Epithelial cell of proximal tubule (primary cell): ENCODE results near the gene KLKB1. TPM values are rescaled to one million over a fixed set of nuclear protein-coding genes. Genes with fewer than 3 reads are reported as not detected.

ENCODE experiments used
- DNase-seq: peaks from one replicate; pipeline ENCODE4 v3.0.0-alpha.2; 2011; ENCODE audit warnings: low read depth
- H3K4me3 ChIP-seq: 2 replicates; pipeline ENCODE4 v1.5.1; 2011; ENCODE audit warnings: low read depth, mild to moderate bottlenecking, low read length
- total RNA-seq: library from RNA; depleted of rRNA; stranded (reverse); fragments of >200 nt; gene quantifications from 2 replicates; pipeline ENCODE4 v1.2.3, GENCODE V29; 2015
- TF ChIP-seq, protein P1 (sequence below): conservative IDR thresholded peaks from 2 replicates; pipeline ENCODE4 v1.5.1; 2012; ENCODE audit warnings: low read depth, mild to moderate bottlenecking, low read length

The KLKB1 gene
- total RNA-seq, 1 donor from 2014 or later = not detected

DNA sequence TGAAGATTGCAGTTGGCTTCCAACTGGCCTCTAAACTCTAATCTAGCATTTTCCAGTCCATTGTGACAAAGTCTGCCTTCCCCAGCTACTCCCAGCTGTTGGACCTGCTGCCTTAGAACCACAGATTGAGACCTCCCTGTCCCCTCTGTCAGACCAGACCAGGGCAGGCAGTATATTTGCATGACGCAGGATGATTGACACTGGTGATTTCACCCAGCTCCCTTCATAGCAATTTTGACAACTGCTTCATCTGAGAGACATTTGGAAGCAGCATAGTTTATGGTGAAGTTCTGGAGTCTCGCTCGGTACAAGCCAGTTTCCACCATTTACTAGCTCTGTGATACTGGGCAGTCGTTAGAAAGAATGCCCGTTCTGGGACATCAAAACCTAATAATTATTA is 33.5 kb upstream of the KLKB1 start:
- no peak for DNase-seq
- H3K4me3 ChIP-seq = no peak overlapping the region
- TF ChIP-seq, protein P1, sequence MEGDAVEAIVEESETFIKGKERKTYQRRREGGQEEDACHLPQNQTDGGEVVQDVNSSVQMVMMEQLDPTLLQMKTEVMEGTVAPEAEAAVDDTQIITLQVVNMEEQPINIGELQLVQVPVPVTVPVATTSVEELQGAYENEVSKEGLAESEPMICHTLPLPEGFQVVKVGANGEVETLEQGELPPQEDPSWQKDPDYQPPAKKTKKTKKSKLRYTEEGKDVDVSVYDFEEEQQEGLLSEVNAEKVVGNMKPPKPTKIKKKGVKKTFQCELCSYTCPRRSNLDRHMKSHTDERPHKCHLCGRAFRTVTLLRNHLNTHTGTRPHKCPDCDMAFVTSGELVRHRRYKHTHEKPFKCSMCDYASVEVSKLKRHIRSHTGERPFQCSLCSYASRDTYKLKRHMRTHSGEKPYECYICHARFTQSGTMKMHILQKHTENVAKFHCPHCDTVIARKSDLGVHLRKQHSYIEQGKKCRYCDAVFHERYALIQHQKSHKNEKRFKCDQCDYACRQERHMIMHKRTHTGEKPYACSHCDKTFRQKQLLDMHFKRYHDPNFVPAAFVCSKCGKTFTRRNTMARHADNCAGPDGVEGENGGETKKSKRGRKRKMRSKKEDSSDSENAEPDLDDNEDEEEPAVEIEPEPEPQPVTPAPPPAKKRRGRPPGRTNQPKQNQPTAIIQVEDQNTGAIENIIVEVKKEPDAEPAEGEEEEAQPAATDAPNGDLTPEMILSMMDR = no peak

GRCh38 chr4:186196063-186196462 is 31.2 kb upstream of the KLKB1 start:
- TF ChIP-seq, protein P1 = no peak
- no peak overlapping the region for H3K4me3 ChIP-seq
- DNase-seq = no peak

DNA sequence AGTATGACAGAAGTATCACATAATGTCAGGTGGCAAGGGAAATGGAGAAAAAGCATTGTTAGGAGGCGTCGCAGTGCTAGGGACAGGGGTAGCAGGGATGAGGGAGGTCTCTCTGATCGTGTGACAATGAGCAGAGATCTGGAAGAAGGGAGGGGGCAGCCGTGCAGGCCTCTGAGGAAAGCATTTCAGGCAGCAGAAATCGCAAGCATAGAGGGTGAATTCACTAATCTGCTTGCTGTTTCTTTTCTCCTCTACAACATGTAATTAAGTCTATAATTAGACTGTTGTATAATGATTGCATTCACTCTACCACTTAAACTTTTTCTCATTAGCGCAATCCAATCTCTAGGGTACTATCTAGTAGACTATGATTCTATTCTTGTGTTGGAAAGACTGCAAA is 26.8 kb upstream of the KLKB1 start:
- no peak for DNase-seq
- no peak overlapping the region for H3K4me3 ChIP-seq
- TF ChIP-seq, protein P1 = no peak

DNA sequence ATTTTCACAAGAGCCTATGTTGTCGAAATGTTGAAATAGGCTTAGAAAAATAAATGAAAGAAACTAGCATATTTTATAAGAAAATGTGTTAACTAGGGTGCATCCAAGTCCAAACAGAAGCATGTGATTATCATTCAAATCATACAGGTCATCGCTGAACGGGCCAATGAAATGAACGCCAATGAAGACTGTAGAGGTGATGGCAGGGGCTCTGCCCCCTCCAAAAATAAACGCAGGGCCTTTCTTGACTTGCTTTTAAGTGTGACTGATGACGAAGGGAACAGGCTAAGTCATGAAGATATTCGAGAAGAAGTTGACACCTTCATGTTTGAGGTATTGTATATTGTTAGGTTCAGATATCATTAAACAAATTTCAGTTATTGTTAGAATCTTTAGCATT is 26.3 kb upstream of the KLKB1 start:
- TF ChIP-seq, protein P1 = no peak
- no peak for DNase-seq
- H3K4me3 ChIP-seq = no peak overlapping the region

- TF ChIP-seq, protein P1 = peak; percentile 73
- no peak for DNase-seq
- H3K4me3 ChIP-seq = no peak overlapping the region
Observed at GRCh38 chr4:186201535-186202230, 25.6 kb upstream of the KLKB1 start.

DNA sequence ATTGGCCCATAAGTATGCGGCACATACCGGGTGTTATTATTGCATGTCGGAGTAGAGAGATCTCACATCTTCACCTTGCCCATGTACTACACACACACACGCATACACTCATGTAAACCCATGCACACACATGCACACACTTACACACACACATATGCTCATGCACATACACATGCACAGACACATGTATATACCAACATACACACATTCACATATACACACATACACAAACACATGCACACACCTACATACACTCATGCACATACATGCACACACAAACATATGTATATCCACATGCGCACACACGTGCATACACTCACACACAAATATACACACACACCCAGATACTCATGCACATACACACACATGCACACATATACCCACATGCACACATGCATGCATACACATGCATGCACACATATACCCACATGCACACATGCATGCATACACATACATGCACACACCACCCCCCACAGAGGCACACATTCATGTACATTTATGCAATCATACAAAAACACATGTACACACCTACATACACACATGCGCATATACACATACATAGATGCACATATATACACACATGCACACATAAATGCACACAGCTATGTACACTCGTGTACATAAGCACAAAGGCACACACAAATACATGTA is 24.7 kb upstream of the KLKB1 start:
- H3K4me3 ChIP-seq = no peak overlapping the region
- TF ChIP-seq, protein P1 = no peak
- no peak for DNase-seq

DNA sequence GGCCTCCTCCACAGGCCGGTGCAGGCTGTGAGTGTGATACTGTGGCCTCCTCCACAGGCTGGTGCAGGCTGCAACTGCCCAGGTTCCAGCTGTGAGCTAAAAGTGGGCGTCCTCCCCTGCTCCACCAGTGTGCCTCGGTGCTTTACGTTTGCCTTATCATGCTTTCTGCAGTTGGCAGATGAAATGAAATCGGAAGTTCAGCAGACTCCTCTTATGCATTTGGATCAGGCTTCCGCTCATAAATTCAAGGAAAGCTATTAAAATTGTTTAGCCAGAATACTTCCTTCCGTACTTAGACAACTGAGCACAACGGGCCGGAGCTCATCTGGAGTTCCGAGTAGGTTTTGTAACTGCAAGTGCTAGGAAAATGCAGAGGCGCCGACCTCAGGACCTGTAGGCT is 23.9 kb upstream of the KLKB1 start:
- H3K4me3 ChIP-seq = no peak overlapping the region
- no peak for DNase-seq
- TF ChIP-seq, protein P1 = no peak
